ENCODE measurements around the gene LYPD4.
"Not testable (repeated sequence)": the region's sequence is repeated elsewhere in the genome, so short reads cannot be mapped to it uniquely, and the experiment has no call there.

The LYPD4 gene, protein sequence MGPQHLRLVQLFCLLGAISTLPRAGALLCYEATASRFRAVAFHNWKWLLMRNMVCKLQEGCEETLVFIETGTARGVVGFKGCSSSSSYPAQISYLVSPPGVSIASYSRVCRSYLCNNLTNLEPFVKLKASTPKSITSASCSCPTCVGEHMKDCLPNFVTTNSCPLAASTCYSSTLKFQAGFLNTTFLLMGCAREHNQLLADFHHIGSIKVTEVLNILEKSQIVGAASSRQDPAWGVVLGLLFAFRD

DNA sequence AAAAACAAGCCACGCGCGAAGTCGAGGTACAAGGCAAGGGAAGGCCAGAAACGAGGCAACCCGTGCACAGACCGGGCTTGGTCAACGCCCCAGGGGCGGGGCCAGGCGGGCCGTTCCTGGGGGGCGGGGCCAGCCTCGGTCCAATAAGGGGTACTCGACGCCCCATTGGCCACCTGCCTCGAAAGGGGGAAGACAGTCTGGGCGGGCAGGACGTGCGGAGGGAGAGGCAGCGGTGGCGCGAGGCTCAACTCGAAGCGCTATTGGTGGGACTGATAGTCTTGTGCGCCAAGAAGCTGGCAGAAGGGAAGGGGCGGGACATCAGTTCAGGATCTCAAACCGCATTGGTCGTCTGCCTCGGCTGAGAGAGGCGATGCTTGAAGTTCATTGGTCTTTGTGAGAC lies at the start of gene LYPD4:
Gene LYPD4 (minus strand): TSS at position 83 of the 400 bp plus-strand sequence. CDS start 5,398 bp downstream, outside the sequence.
- DNase-seq (ENCODE audit: low spot score) = no peak

DNA sequence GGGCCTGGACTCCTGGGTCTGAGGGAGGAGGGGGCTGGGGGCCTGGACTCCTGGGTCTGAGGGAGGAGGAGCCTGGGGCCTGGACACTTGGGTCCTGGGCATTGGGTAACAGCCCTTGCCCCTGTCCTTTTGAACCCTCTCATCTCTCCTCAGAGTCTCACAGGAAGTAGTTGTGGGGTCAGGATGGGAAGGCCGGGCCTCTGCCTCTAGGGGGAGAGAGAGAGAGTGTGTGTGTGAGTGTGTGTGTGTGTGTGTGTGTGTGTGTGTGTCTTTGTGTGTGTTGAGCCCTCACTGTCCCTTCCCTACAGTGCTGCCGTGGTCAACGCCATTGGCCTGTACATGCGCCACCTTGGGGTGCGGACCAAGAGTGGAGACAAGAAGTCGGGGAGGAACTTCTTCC lies 49.4 kb upstream of the LYPD4 start:
- DNase-seq (ENCODE audit: low spot score) = no peak

DNA sequence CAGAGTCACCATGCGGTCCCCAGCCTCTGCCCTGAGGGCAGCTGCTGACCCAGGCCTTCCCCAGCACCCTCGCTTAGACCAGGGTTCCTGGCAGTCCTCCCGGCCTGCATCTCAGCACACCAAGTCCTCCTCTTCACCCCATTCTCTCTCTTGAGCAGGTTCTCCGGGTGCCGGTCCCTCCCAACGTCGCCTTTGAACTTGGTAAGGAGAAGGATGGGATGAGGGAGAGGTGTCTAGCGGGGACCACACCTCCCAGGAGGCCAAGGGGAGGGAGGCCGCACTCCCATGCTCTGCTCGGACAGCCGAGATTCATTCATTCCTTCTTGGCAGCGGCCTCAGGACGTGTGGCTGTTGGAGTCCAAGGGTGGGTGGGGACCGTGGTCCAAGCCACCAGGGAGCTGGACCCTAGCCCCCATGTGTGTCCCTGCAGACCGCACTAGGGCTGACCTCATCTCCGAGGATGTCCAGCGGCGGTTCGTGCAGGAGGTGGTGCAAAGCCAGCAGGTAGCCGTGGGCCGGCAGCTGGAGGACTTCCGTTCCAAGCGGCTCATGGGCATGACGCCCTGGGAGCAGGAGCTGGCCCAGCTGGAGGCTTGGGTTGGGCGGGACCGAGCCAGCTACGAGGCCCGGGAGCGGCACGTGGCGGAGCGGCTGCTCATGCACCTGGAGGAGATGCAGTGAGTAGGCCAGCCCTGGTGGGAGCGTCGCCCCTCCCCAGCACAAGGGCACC lies 47.9 kb upstream of the LYPD4 start:
- no peak for DNase-seq (ENCODE audit: low spot score)

DNA sequence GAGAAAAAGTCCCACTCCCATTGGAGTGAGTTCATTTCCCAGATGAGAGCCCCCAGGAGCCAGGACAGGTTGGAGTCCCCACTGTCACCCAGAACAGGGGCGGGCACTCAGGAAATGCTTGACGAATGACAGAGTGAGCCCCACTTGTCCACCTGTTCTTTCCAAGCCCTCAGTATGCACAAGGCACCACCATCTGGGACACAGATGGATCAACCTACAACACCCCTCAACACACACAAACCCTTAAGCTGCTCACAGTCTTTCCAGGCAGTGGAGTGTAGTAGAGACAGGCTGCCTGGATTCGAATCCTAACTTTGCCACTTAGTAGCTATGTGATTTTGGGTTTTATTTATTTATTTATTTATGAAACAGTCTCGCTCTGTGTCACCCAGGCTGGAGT lies 46.5 kb upstream of the LYPD4 start:
- DNase-seq (ENCODE audit: low spot score) = no peak

DNA sequence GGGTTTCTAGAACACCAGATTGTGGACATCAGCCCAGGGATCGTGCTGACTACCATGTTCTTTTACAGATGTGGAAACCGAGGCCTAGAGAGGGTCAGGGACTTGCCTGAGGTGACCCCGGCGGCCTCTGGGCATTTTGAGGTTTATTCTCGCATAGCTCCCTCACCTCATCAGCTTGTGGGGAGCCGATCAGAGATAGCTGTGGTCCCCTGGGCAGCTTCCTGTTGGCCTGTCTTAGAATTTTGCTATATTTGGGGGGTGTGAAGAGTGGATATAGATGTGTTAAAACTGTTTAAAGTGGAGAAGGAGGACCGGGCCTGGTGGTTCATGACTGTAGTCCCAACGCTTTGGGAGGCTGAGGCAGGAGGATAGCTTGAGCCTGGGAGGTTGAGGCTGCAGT lies 45.4 kb upstream of the LYPD4 start:
- DNase-seq (ENCODE audit: low spot score) = no peak

DNA sequence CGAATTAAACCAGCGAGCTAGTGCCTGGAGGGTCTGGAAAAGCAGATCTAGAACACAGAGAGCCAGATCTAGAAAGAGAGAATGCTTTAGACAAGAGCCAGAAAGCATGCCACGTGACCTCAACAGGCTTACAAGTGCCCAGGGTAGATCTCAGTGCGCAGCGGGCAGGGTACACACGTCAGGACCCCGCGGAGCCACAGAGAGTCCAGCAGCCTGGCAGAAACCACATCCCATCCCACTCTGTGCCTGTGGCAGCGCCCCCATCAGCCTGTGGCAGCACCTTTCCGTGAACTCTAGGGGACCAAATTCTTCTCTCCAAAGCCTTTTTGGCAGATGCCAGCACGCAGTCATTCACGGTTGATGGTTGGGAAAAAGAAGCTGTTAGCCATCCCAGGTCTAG lies 44.4 kb upstream of the LYPD4 start:
- DNase-seq (ENCODE audit: low spot score) = no peak

DNA sequence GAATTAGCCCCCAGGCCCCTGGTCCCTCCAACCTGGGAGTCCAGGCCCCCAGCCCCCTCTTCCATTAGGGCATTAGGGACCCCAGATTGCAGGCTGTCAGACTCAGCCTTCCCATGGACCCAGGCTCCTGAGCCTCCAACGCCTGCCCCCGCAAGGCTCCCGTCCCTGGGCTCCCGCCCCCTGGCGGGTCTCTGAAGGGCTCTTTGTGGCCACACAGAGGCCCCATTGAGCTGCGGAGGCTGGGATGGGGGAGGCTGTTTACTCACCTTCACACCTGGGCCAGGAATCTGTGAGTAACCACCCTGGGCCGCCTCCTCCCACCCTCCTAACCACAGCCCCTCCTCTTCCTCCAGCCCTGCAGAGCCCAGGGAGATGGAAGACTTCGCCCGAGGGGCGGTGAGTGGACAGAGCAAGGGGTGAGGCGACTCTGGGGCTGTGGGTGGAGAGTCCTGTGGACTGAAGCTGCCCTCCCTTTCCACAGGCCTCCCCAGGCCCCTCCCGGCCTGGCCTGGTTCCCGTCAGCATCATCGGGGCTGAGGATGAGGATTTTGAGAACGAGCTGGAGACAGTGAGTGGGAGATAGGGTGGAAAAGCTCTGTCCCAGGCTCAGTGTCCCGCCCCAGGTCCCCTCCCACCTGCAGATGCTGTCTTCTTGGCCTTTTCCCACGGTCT lies 43.4 kb upstream of the LYPD4 start:
- peak; percentile 93 for DNase-seq (ENCODE audit: low spot score)

DNA sequence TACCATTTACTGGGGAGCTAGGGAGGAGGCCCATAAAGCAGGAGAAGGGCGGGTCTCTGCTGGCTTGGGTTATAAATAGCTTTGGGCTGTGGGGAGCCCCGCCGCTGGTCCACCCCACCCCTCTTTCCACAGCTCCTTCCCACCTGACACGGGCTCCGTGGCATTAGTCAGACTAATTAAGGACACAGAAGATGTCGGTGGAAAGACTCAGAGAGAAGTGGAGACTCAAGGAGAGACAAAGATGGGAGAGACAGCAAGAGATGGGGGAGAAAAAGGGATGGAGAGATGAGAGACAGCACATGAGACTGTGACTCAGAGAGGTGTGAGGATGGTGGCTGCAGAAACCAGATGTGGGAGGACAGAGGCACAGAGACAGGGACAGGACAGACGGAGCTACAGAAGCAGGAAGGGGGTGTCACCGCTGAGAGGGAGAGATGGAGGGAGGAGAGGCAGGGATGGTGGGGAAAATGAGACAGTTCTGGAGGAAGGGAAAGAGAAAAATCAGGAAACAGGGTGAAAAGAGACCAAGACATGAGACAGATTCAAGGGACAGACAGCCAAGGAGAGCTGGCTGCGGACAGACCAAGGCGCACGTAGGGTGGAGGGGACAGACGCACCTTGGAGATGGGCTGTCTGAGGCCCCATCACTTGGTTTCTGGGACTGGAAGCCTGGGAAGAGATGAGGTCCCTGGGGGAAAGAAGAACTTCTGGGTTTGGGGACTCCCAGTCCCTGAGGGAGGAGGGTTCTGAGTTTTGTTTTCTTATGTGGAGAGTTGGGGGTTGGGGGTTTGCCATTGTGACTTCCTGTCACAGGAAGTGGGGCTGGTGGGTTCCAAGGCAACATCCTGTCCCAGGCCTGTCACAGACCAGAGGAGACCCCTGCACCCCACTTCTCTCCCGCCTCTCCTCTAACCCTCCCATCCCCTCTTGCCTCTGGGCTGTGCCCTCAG lies 42.6 kb upstream of the LYPD4 start:
- no peak for DNase-seq (ENCODE audit: low spot score)

DNA sequence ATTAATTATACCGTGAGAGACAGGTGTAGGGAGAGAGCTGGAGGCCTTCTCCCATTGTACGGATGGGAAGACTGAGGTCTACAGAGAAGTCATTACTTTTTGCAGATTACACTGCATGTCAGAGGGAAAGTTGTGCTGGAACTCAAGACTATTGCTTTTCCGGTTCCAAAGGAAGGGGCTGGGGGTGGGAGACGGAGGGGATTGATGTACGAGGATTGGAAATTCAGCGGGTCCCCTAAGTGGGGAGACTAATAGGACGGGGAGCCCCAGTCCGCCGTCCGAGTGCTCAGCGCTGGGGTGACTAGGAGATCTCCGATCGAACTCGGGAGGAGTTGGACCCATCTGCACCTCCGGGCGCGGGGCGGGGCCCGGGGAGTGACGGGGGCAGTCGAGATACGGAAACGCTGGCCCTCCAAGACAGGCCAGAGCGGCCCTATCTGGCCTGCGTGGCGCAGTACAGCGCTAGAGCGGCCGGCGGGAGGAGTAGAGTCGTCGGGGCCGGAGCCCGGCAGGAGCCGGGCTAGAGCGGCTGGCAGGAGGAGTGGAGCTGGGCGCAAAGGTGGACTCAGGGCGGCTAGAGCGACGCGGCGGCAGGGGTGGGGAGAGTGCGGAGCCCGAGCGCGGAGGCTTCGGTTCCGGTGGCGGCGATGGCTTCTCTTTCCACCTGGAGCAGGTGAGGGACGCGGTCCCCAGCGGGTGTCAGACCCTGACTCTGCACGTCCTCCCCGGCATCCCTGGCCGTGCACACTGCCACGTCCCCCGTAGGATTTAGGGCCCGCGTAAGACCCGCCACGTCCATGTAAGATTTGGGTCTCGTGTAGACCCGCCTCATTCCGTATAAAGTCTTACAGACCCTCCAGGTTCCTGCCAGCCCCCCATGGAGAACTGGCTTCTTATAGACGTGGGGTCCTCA lies 39.6 kb upstream of the LYPD4 start:
- DNase-seq (ENCODE audit: low spot score) = peak; percentile 98

DNA sequence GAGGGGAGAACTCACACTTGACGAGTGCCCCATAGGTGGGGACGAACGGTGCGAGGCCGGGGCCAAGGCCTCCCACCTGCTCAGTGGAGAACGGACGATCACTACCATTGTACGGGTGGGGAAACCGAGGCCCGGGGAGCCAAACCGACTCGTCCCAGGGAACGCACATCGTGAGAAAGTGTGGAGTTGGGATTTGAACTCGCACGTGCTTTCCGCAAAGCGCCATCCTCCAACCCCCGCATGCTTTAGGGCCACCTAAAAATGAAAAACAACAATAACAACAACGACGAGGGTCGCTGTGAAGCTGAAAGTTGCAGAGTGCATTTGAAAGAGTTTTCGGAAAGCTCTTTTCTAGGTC lies 39.0 kb upstream of the LYPD4 start:
- DNase-seq (ENCODE audit: low spot score) = no peak

DNA sequence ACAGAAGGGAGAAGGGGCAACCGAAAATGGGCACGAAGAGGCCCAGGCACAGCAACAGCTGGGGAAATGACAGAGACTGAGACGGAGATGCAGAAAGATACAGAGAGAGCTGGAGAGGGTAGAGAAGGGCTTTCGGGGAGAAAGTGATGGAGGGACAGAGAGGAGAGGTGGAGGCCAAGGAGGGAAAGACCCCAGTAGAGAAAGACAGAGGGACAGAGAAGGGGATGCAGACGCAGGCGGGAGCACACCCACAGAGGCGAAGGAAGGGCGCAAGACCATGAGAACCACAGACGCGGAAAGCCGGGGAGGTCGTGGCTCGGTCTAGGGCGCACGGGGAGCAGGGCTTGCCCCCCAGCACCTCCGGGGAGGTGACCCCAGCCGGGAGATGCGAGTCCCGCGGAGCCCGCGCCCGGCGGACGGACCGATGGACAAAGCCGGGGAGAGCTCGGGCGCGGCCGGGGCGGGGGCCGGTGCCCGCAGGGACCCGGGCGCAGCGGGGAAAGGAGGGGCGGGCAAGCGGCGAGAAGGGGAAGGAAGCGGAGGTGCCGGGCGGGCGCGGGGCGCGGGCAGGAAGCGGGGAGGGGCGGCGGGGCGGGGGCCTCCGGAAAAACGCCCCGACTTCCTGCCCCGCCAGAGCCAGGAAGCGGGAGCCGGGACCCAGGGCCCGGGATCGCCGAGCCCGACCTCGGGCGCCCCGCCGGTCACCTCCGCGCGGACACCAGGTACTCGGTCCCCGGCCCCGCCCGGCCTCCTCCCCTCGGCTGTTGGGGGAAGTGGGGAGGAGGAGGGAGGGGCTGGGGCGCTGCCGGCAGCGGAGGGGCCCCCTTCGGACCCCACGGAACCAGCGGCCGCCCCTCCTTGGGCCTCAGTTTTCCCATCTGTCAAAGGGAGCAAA lies 38.3 kb upstream of the LYPD4 start, which contains the start of gene ARHGEF1:
Gene ARHGEF1 (plus strand): TSS at position 617 of the 895 bp plus-strand sequence. CDS start 4,899 bp downstream, outside the sequence.
- DNase-seq (ENCODE audit: low spot score) = peak; percentile 59

DNA sequence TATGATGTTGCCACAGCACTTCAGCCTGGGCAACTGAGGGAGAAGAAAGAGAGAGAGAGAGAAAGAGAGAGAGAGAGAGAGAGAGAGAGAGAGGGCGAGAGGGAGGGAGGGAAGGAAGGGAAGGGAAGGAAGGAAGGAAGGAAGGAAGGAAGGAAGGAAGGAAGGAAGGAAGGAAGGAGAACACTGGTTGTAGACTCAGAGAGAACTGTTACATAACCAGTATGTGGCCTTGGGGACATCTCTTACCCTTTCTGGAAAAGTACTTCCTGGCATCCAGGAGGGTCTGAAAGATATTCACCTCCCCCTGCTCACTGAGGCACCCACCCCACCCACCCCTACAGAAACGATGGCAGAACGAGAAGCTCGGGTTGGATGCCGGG lies 35.8 kb upstream of the LYPD4 start:
- DNase-seq (ENCODE audit: low spot score) = no peak

DNA sequence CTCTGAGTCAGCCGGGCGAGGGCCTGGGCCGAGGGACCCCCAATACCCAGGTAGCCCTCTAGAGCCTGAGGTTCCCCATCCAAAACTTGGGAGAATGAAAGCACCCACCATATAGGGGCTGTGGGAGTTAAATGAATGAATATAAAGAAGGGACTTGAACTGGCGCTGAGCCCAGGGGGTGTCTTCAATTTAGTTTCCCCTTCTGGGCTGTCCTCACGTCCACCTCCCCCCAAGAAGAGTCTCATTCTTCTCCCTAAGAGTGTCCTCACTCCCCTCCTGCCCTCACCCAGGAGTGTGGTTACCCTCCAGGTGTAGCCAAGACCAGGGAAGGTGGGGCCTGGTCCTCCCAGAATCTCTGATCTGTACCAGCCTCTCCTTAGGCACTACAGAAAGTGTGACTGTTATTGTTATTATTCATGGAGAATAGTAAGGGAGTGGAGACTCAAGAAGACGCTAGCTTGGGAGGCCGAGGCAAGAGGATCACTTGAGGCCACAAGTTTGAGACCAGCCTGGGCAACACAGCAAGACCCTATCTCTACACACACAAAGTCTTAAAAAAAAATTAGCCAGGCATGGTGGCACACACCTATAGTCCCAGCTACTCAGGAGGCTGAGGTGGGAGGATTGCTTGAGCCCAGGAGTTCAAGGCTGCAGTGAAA lies 35.3 kb upstream of the LYPD4 start:
- DNase-seq (ENCODE audit: low spot score) = no peak

DNA sequence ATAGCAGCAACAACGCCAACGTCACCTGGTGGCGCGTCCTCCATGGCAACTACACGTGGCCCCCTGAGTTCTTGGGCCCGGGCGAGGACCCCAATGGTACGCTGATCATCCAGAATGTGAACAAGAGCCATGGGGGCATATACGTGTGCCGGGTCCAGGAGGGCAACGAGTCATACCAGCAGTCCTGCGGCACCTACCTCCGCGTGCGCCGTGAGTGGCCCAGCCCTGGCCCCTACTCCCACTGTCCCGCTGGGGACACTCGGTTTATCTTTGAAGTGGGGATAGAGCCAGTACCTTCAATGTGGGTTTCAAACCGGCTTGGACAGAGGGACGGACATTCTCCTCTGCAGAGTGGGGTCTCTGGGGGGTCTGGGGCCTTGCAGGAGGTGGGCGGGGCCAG lies 34.6 kb upstream of the LYPD4 start:
- no peak for DNase-seq (ENCODE audit: low spot score)

DNA sequence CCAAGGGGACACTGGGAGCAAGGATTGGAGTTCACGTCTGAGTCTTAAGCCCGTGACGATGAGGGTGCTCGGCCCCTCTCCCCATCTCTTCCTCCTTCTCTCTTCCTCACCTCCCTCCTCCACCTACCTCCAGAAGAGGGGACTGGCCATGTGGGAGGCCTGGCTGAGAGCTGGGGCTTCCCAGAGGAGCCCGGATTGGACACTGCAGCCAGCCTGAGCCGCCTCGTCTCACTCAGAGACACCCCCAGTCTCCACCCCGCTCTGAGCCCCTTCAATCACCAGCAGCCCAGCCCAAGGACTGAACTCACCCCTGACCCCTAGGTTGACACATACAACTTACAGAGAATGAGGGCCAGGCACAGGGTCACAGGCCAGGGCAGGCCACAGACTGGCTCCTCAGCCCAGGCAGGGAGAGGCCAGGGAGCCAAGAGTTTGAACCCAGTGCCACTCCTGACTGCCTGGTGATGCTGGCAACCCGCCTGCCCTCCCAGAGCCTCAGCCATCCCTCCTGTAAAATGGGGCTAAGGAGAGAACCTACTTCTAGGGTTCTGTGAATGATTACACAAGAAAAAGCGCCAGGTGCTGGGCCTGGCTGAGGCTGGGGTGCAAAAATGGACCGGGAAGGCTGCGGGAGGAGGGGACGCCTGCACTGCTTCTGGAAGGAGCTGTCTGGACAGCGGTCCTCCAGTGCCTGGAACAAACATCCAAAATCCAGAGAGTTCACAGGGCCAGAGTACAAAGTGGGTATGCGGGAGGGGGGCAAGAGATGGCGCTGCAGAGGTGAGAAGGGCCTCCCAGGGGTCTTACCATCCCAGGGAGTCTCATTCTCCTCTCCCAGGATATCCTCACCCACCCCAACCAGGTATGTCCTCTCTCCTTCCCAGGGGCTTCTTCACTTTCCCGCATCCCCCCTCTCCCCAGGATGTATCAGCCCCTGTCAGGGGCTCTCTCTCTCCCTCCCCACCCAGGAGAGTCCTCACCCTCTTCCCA lies 33.7 kb upstream of the LYPD4 start:
- DNase-seq (ENCODE audit: low spot score) = no peak

DNA sequence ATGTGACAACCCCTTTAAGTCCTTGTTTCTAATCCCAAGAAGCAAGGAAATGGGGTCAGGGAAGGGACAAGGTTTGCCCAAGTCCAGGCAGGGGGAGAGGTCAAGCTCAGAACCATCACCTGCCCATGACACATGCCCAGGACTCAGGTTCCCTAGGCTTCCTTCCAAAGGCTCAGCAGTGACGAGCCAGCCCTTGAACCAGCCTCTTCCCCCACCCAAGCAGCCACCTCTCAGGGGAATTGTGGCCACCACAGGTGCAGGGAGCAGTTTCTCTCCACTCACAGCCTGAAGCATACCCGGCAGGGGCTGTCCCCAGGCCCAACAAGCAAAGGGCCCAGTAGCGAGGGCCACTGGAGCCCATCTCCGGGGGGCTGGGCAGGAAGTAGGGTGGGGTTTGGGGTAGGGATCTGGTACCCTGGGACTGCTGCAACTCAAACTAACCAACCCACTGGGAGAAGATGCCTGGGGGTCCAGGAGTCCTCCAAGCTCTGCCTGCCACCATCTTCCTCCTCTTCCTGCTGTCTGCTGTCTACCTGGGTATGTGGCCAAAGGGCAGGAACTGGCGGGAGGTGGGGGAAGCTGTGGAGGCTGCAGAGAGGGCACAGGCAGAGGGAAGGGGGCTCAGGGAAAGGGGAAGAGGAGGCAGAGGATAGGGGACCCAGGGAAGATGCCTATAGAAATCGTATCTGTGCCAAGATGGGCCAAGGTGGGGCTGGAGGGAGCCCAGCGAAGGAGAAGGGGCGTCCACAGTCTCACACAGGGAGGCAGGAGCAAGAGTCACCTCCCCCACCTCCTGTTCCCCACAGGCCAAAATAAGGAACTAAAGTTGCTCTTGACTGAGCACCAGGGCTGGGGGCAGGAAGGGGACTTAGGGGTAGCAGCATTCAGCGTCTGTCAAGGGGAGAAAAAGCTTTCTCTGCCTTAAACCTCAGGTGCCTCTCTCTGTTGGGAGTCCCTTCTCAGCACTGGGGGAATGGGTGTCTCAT lies 32.7 kb upstream of the LYPD4 start, which contains the start of gene CD79A:
Gene CD79A (plus strand): TSS at position 433 of the 986 bp plus-strand sequence. CDS start 26 bp downstream, at position 459.
- DNase-seq (ENCODE audit: low spot score) = no peak

DNA sequence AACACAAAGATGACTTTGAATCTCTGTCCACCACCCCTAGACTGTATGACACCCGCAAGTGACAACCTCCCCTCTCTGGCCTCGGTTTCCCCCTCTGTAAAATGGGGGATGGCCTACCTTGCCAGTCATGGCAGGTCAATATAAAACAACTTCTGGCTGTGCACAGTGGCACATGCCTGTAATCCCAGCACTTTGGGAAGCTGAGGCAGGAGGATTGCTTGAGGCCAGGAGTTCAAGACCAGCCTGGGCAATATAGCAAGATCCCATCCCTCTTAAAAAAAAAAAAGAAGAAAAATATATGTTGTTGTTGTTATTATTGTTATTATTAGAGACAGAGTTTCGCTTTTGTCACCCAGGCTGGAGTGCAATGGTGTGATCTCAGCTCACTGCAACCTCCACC lies 31.5 kb upstream of the LYPD4 start:
- DNase-seq (ENCODE audit: low spot score) = not testable (repeated sequence)
